Endothelial cell of umbilical vein (primary cell): ENCODE data around the gene UBE3D. TPM values are rescaled to one million over a fixed set of nuclear protein-coding genes. Genes with fewer than 3 reads are reported as not detected.
A peak's percentile ranks its signal among the peaks of the same experiment; 100 is the strongest.

Source experiments
- BruUV-seq: library from RNA; stranded (reverse); fragments of 400-500 nt; replicated peaks from 2 replicates; lab custom pipeline; 2021; lab: Mats Ljungman, UMichigan
- CTCF ChIA-PET: fragments of 300-600, 350-600 bp; sonication (Branson Sonifier 250); formaldehyde crosslinking; loops from one replicate; lab custom pipeline; 2021; ENCODE audit warnings: antibody characterized with exemption, inconsistent platforms; lab: Charles Lee
- POLR2A ChIA-PET: fragments of 300-600, 350-600 bp; sonication (Branson Sonifier 250); formaldehyde crosslinking; loops from one replicate; lab custom pipeline; 2021; ENCODE audit warnings: antibody characterized with exemption, inconsistent platforms; lab: Charles Lee
- DNase-seq: peaks from one replicate; pipeline ENCODE4 v3.0.0-alpha.2; 2011; ENCODE audit warnings: low read depth, low spot score
- FAIRE-seq: peaks from 2 replicates; lab custom pipeline; 2011; peaks lifted over from hg19 to GRCh38; lab: Jason Lieb, UNC
- H2AFZ ChIP-seq: 2 replicates; pipeline ENCODE4 v1.6.0; 2012; ENCODE audit warnings: low read depth, low read length, control low read depth, inconsistent platforms
- H3K27ac ChIP-seq: 2 replicates; pipeline ENCODE4 v1.5.1; 2011; ENCODE audit warnings: low read depth, mild to moderate bottlenecking, control low read depth, low read length, moderate library complexity; ENCODE audit not compliant: insufficient read depth
- H3K27me3 ChIP-seq, 2 experiments: 2 replicates each; pipeline versions ENCODE4 v1.6.0 to v1.6.1; 2011; ENCODE audit warnings: low read length in 2 of 2, mixed read lengths in 1 of 2; ENCODE audit not compliant: control insufficient read depth in 2 of 2, insufficient read depth in 2 of 2
- H3K36me3 ChIP-seq, 2 experiments: 2 replicates in 1 of 2; 3 replicates in 1 of 2; pipeline ENCODE4 v1.5.1; 2011; ENCODE audit warnings: low read length in 2 of 2, mild to moderate bottlenecking in 1 of 2, moderate library complexity in 1 of 2; ENCODE audit not compliant: control insufficient read depth in 2 of 2, insufficient read depth in 2 of 2; ENCODE audit errors: extremely low read depth in 1 of 2
- H3K4me1 ChIP-seq: 3 replicates; pipeline ENCODE4 v1.5.1; 2011; ENCODE audit warnings: mild to moderate bottlenecking, low read length; ENCODE audit not compliant: control insufficient read depth, insufficient read depth; ENCODE audit errors: extremely low read depth
- H3K4me2 ChIP-seq: 2 replicates; pipeline ENCODE4 v1.6.1; 2011; ENCODE audit warnings: low read length, control low read depth, mixed read lengths; ENCODE audit not compliant: insufficient read depth
- H3K4me3 ChIP-seq, 3 experiments: fragments of 200-600 bp in 1 of 3; sonication (generic), shearing (Covaris generic) in 1 of 3; replicated peaks in 1 of 3; 2 replicates each; pipeline ENCODE4 v1.5.1; 2011 to 2016; ENCODE audit warnings: control low read depth in 3 of 3, low read length in 3 of 3, mild to moderate bottlenecking in 2 of 3, inconsistent platforms in 1 of 3, low read depth in 1 of 3, moderate library complexity in 1 of 3; ENCODE audit not compliant: insufficient read depth in 1 of 3
- H3K79me2 ChIP-seq: 2 replicates; pipeline ENCODE4 v1.6.0; 2012; ENCODE audit warnings: low read length, inconsistent platforms; ENCODE audit not compliant: control insufficient read depth, insufficient read depth
- H3K9ac ChIP-seq: replicated peaks from 2 replicates; pipeline ENCODE3; 2011; ENCODE audit warnings: low read length, control low read depth; ENCODE audit not compliant: insufficient read depth; ENCODE audit errors: extremely low read depth
- H3K9me1 ChIP-seq: replicated peaks from 3 replicates; pipeline ENCODE4 v1.6.0; 2011; ENCODE audit warnings: mild to moderate bottlenecking, low read length; ENCODE audit not compliant: control insufficient read depth, insufficient read depth; ENCODE audit errors: extremely low read depth
- H3K9me3 ChIP-seq: replicated peaks from 2 replicates; pipeline ENCODE4 v1.5.1; 2012; ENCODE audit warnings: low read length, inconsistent platforms; ENCODE audit not compliant: control insufficient read depth, insufficient read depth
- H4K20me1 ChIP-seq: replicated peaks from 2 replicates; pipeline ENCODE3; 2011; ENCODE audit warnings: mild to moderate bottlenecking, low read length; ENCODE audit not compliant: control insufficient read depth, insufficient read depth; ENCODE audit errors: extremely low read depth
- CTCF ChIP-seq, 2 donors: IDR thresholded peaks; 1 replicate in 1 of 2; 2 replicates in 1 of 2; pipeline ENCODE4 v1.5.1; 2011; ENCODE audit warnings: low read length in 2 of 2, mild to moderate bottlenecking in 2 of 2, moderate library complexity in 2 of 2, control low read depth in 1 of 2, inconsistent platforms in 1 of 2, low read depth in 1 of 2; ENCODE audit not compliant: insufficient read depth in 1 of 2; ENCODE audit errors: extremely low read depth in 1 of 2
- EZH2 ChIP-seq: IDR thresholded peaks from 2 replicates; pipeline ENCODE4 v1.6.1; 2012; ENCODE audit warnings: borderline replicate concordance, low read depth, mild to moderate bottlenecking, moderate library complexity, low read length, inconsistent platforms; ENCODE audit not compliant: severe bottlenecking
- FOS ChIP-seq: IDR thresholded peaks from 2 replicates; pipeline ENCODE4 v1.6.1; 2011; ENCODE audit warnings: mild to moderate bottlenecking, low read length, moderate library complexity, borderline replicate concordance; ENCODE audit not compliant: insufficient read depth
- GATA2 ChIP-seq: IDR thresholded peaks from 2 replicates; pipeline ENCODE4 v1.7.0; 2011; ENCODE audit warnings: low read depth, mild to moderate bottlenecking, moderate library complexity, mixed read lengths, low read length; ENCODE audit not compliant: insufficient read length, insufficient read depth
- JUN ChIP-seq: IDR thresholded peaks from 2 replicates; pipeline ENCODE4 v1.6.1; 2011; ENCODE audit warnings: borderline replicate concordance, low read depth; ENCODE audit not compliant: insufficient read length, insufficient read depth
- MAX ChIP-seq: IDR thresholded peaks from 2 replicates; pipeline ENCODE4 v1.6.1; 2011; ENCODE audit not compliant: insufficient read depth, insufficient read length
- MYC ChIP-seq: IDR thresholded peaks from one replicate; pipeline ENCODE4 v1.6.1; 2011; ENCODE audit warnings: mild to moderate bottlenecking, low read depth, low read length
- POLR2A ChIP-seq: IDR thresholded peaks from 2 replicates; pipeline ENCODE4 v1.6.1; 2012; ENCODE audit warnings: low read depth, mild to moderate bottlenecking, control low read depth, low read length
- POLR2AphosphoS5 ChIP-seq: IDR thresholded peaks from 2 replicates; pipeline ENCODE4 v1.6.1; 2012; ENCODE audit warnings: low read depth, mild to moderate bottlenecking, control low read depth, low read length, moderate library complexity; ENCODE audit not compliant: insufficient read depth
- dilution Hi-C: fragments of 300-500 bp; cut with MboI; formaldehyde crosslinking; loops from one replicate; pipeline ENCODE4 v1.15.0; 2019; ENCODE audit warnings: low sequenced_read_pairs; ENCODE audit not compliant: extremely low pct_ligation_motif_present
- intact Hi-C: fragments of 100-400 bp; cut with micrococcal nuclease; formaldehyde crosslinking; loops from one replicate; pipeline ENCODE4 v1.10.0; 2022
- polyA plus RNA-seq, 4 experiments: library from polyadenylated mRNA; depleted of rRNA in 3 of 4; stranded (reverse) in 3 of 4; unstranded in 1 of 4; fragments of >200 nt; gene quantifications; 2 replicates each; pipeline versions ENCODE4 v1.2.1 to v1.2.3, GENCODE V29; 2011 to 2012; ENCODE audit warnings: missing spikeins in 1 of 4
- total RNA-seq: library from RNA; stranded (reverse); gene quantifications from 2 replicates; pipeline ENCODE4 v1.2.3, GENCODE V29; 2021

The UBE3D gene
- total and polyA plus RNA-seq, 2 donors (not counting 3 experiments of a cell fraction or from before 2014, with no cell fraction given) = 1.9 to 6.2 TPM

- no peak for TF ChIP-seq POLR2AphosphoS5
- TF ChIP-seq POLR2A = no peak
- TF ChIP-seq EZH2 = no peak
- TF ChIP-seq FOS = no peak
- no peak for TF ChIP-seq MAX
- no peak for TF ChIP-seq GATA2
- no peak for TF ChIP-seq JUN
- TF ChIP-seq CTCF (IDR thresholded peaks at IDR 0.05; ENCODE audit: extremely low read depth in 1 of 2, insufficient read depth in 1 of 2, low read depth in 1 of 2, low read length in 2 of 2) = no peak
- TF ChIP-seq MYC = no peak
- DNase-seq (peak; percentile 18), FAIRE-seq (no peak)
- Histone ChIP-seq H2AFZ (no peak overlapping the region), H3K27ac (no peak overlapping the region), H3K4me1 (peaks cover 3% of the 10 kb centered on the region), H3K79me2 (no peaks in the 10 kb centered on the region), H3K9me3 (no peaks in the 10 kb centered on the region), H3K9ac (no peak overlapping the region), H3K4me3 (no peak overlapping the region), H3K27me3 (no peaks in the 10 kb centered on the region), H3K9me1 (no peaks in the 10 kb centered on the region), H3K4me2 (no peak overlapping the region), H3K36me3 (no peaks in the 10 kb centered on the region), H4K20me1 (no peaks in the 10 kb centered on the region)
- dilution Hi-C loops (no loop called here), intact Hi-C loops (no loop called here)
- ChIA-PET POLR2A (interaction anchor here (0.7 kb wide), 1 partner anchor 10 kb away, joined by 3 read pairs; no protein-coding TSS in a partner anchor), CTCF (no interaction called here)
- no TSS peak for BruUV-seq
Measured at GRCh38 chr6:82866446-82866845, 199.2 kb downstream of the UBE3D start.
